Activated naive CD8-positive, alpha-beta T cell treated with anti-CD3 and anti-CD28 coated beads, Interleukin-2, amount 50 U/mL, for 24 hours (primary cell): ENCODE data around the gene UBQLN1.
A peak's percentile ranks its signal among the peaks of the same experiment; 100 is the strongest.
"Not testable (repeated sequence)": the region's sequence is repeated elsewhere in the genome, so short reads cannot be mapped to it uniquely, and the experiment has no call there.

Source experiments
- ATAC-seq: fragments of 150-1000 bp; cut with Tn5 transposase; one replicate; pipeline ENCODE4 v1.10.0; 2021
- DNase-seq: peaks from one replicate; pipeline ENCODE4 v3.0.0; 2021
- H3K27ac Mint-ChIP-seq: one replicate; pipeline ENCODE4 v1.8.0; 2021; ENCODE audit warnings: mild to moderate bottlenecking, mixed read lengths
- H3K27me3 Mint-ChIP-seq: one replicate; pipeline ENCODE4 v1.8.0; 2021; ENCODE audit warnings: mixed read lengths
- H3K36me3 Mint-ChIP-seq: one replicate; pipeline ENCODE4 v1.8.0; 2021; ENCODE audit warnings: low read depth, mixed read lengths
- H3K4me1 Mint-ChIP-seq: one replicate; pipeline ENCODE4 v1.8.0; 2021; ENCODE audit warnings: mixed read lengths
- H3K4me3 Mint-ChIP-seq: one replicate; pipeline ENCODE4 v1.8.0; 2021; ENCODE audit warnings: mild to moderate bottlenecking, moderate library complexity, mixed read lengths
- H3K9me3 Mint-ChIP-seq: one replicate; pipeline ENCODE4 v1.8.0; 2021; ENCODE audit warnings: mixed read lengths

Gene UBQLN1

GRCh38 chr9:83633255-83633654, 74.5 kb downstream of the UBQLN1 start:
- Mint-ChIP-seq H3K27ac (no peak overlapping the region), H3K9me3 (no peaks in the 10 kb centered on the region), H3K4me1 (no peaks in the 10 kb centered on the region), H3K4me3 (no peak overlapping the region), H3K27me3 (no peaks in the 10 kb centered on the region), H3K36me3 (peaks cover 28% of the 10 kb centered on the region)
- DNase-seq (no peak), ATAC-seq (no peak)

GRCh38 chr9:83630938-83631457, 76.8 kb downstream of the UBQLN1 start:
- Mint-ChIP-seq H3K4me1 (peaks cover 3% of the 10 kb centered on the region), H3K9me3 (no peaks in the 10 kb centered on the region), H3K36me3 (peaks cover 24% of the 10 kb centered on the region), H3K27ac (no peak overlapping the region), H3K4me3 (no peak overlapping the region), H3K27me3 (no peaks in the 10 kb centered on the region)
- DNase-seq (no peak), ATAC-seq (no peak)

GRCh38 chr9:83629433-83630104, 78.2 kb downstream of the UBQLN1 start:
- Mint-ChIP-seq H3K36me3 (peaks cover 24% of the 10 kb centered on the region), H3K27ac (no peak overlapping the region), H3K4me3 (no peak overlapping the region), H3K9me3 (no peaks in the 10 kb centered on the region), H3K4me1 (peaks cover 9% of the 10 kb centered on the region), H3K27me3 (no peaks in the 10 kb centered on the region)
- DNase-seq (no peak), ATAC-seq (no peak)

- Mint-ChIP-seq H3K9me3 (no peaks in the 10 kb centered on the region), H3K27ac (peak overlapping the region; percentile 4)
Observed at GRCh38 chr9:83628540-83628939, 79.2 kb downstream of the UBQLN1 start.

GRCh38 chr9:83625178-83625577, 82.6 kb downstream of the UBQLN1 start:
- Mint-ChIP-seq H3K4me3 (no peak overlapping the region), H3K4me1 (peaks cover 24% of the 10 kb centered on the region), H3K9me3 (no peaks in the 10 kb centered on the region), H3K27me3 (no peaks in the 10 kb centered on the region), H3K36me3 (peaks cover 8% of the 10 kb centered on the region), H3K27ac (no peak overlapping the region)
- no peak for DNase-seq
- ATAC-seq, result no peak

More at GRCh38 chr9:83628540-83628939, 79.2 kb downstream of the UBQLN1 start:
- Mint-ChIP-seq H3K36me3 (peaks cover 22% of the 10 kb centered on the region), H3K4me1 (peaks cover 19% of the 10 kb centered on the region), H3K27me3 (no peaks in the 10 kb centered on the region), H3K4me3 (no peak overlapping the region)
- ATAC-seq (no peak), DNase-seq (no peak)

- ATAC-seq (peak; percentile 22), DNase-seq (no peak)
- peak overlapping the region; percentile 84 for H3K4me3 Mint-ChIP-seq
- no peaks in the 10 kb centered on the region for H3K36me3 Mint-ChIP-seq
- H3K4me1 Mint-ChIP-seq, result peaks cover 24% of the 10 kb centered on the region
- H3K9me3 Mint-ChIP-seq, result no peaks in the 10 kb centered on the region
- peak overlapping the region; percentile 94 for H3K27ac Mint-ChIP-seq
- no peaks in the 10 kb centered on the region for H3K27me3 Mint-ChIP-seq
Observed at GRCh38 chr9:83623679-83624076, 84.1 kb downstream of the UBQLN1 start.

GRCh38 chr9:83622939-83623678, 84.6 kb downstream of the UBQLN1 start, which contains the start of gene IDNK:
TSS of gene IDNK (plus strand) at chr9:83623143. CDS start at chr9:83623172, 29 bp downstream.
- ATAC-seq (peak; percentile 83), DNase-seq (peak; percentile 63)
- Mint-ChIP-seq H3K4me1 (peaks cover 24% of the 10 kb centered on the region), H3K27ac (peak within 1 kb of the TSS; percentile 94), H3K4me3 (peak within 1 kb of the TSS; percentile 84), H3K36me3 (no peaks in the 10 kb centered on the region), H3K9me3 (no peaks in the 10 kb centered on the region), H3K27me3 (no peaks in the 10 kb centered on the region)

GRCh38 chr9:83622433-83622938, 85.3 kb downstream of the UBQLN1 start:
- Mint-ChIP-seq H3K4me3 (peak overlapping the region; percentile 84), H3K27me3 (no peaks in the 10 kb centered on the region), H3K27ac (peak overlapping the region; percentile 94), H3K36me3 (no peaks in the 10 kb centered on the region), H3K4me1 (peaks cover 24% of the 10 kb centered on the region), H3K9me3 (no peaks in the 10 kb centered on the region)
- peak; percentile 45 for ATAC-seq
- DNase-seq, result peak; percentile 71

- Mint-ChIP-seq H3K4me1 (peaks cover 22% of the 10 kb centered on the region), H3K4me3 (no peak overlapping the region), H3K36me3 (no peaks in the 10 kb centered on the region), H3K27me3 (no peaks in the 10 kb centered on the region), H3K9me3 (no peaks in the 10 kb centered on the region), H3K27ac (no peak overlapping the region)
- DNase-seq, result peak; percentile 36
- no peak for ATAC-seq
Observed at GRCh38 chr9:83620841-83621636, 86.7 kb downstream of the UBQLN1 start.

GRCh38 chr9:83617299-83617698, 90.5 kb downstream of the UBQLN1 start:
- Mint-ChIP-seq H3K27ac (no peak overlapping the region), H3K4me1 (peaks cover 2% of the 10 kb centered on the region), H3K9me3 (no peaks in the 10 kb centered on the region), H3K27me3 (no peaks in the 10 kb centered on the region), H3K36me3 (no peaks in the 10 kb centered on the region), H3K4me3 (no peak overlapping the region)
- DNase-seq (no peak), ATAC-seq (no peak)

- H3K27me3 Mint-ChIP-seq, DNase-seq, H3K27ac Mint-ChIP-seq, ATAC-seq, H3K4me1 Mint-ChIP-seq, H3K36me3 Mint-ChIP-seq, H3K4me3 Mint-ChIP-seq, H3K9me3 Mint-ChIP-seq: not testable (repeated sequence)
Observed at GRCh38 chr9:83613298-83613697, 94.5 kb downstream of the UBQLN1 start.
